HG02610 (cell line): ENCODE measurements around the gene PRTFDC1.

ENCODE experiments used
- ATAC-seq: cut with Tn5 transposase; IDR thresholded peaks from one replicate; pipeline ENCODE4 v1.9.1; 2021; ENCODE audit warnings: mild to moderate bottlenecking, moderate library complexity; ENCODE audit not compliant: unreplicated experiment

Gene PRTFDC1

GRCh38 chr10:24804956-24805355 lies 147.4 kb downstream of the PRTFDC1 start:
- ATAC-seq = no peak

- ATAC-seq = no peak
Measured at GRCh38 chr10:24804392-24804791, 148.0 kb downstream of the PRTFDC1 start.

- no peak for ATAC-seq
Measured at GRCh38 chr10:24802378-24802777, 150.0 kb downstream of the PRTFDC1 start.

GRCh38 chr10:24800861-24801260 lies 151.5 kb downstream of the PRTFDC1 start:
- no peak for ATAC-seq
